Stimulated activated CD4-positive, alpha-beta T cell treated with anti-CD3 and anti-CD28 coated beads, Interleukin-2, amount 100 ng/mL, for 24 hours (primary cell): ENCODE data around the gene CACNA1C.
"Not testable (repeated sequence)": the region's sequence is repeated elsewhere in the genome, so short reads cannot be mapped to it uniquely, and the experiment has no call there.

Experiments
- DNase-seq, 2 donors: peaks; one replicate each; pipeline ENCODE4 v3.0.0-alpha.2; 2020

CACNA1C gene

GRCh38 chr12:2739832-2740641 is 687.2 kb downstream of the CACNA1C start:
- DNase-seq, result no peak

- not testable (repeated sequence) for DNase-seq
Observed at GRCh38 chr12:2742037-2742436, 689.2 kb downstream of the CACNA1C start.

GRCh38 chr12:2743478-2743877 is 690.7 kb downstream of the CACNA1C start:
- no peak for DNase-seq

GRCh38 chr12:2745655-2746054 is 692.9 kb downstream of the CACNA1C start:
- no peak for DNase-seq
